PFSK-1 (cell line): ENCODE measurements around the gene LONP2.

Experiments used
- FOXP2 ChIP-seq: optimal IDR thresholded peaks from 2 replicates; pipeline ENCODE3; 2011; ENCODE audit warnings: borderline replicate concordance, control low read depth, inconsistent platforms; ENCODE audit not compliant: insufficient read depth; ENCODE audit errors: extremely low read length, extremely low read depth
- POLR2AphosphoS5 ChIP-seq: IDR thresholded peaks from 2 replicates; pipeline ENCODE4 v1.6.1; 2012; ENCODE audit warnings: low read depth, mild to moderate bottlenecking, control low read depth, low read length, moderate library complexity
- SIN3A ChIP-seq: IDR thresholded peaks from 2 replicates; pipeline ENCODE4 v1.6.1; 2012; ENCODE audit warnings: mild to moderate bottlenecking, low read length, moderate library complexity, borderline replicate concordance; ENCODE audit not compliant: insufficient read depth
- TAF1 ChIP-seq: IDR thresholded peaks from 2 replicates; pipeline ENCODE4 v1.6.1; 2012; ENCODE audit warnings: low read length, control low read depth, borderline replicate concordance; ENCODE audit not compliant: insufficient read depth
- TF ChIP-seq, protein P1 (sequence below), 2 experiments: IDR thresholded peaks; 2 replicates each; pipeline versions ENCODE4 v1.6.1 to v1.8.0; 2011 to 2012; ENCODE audit warnings: low read depth in 2 of 2, low read length in 2 of 2, control low read depth in 1 of 2, inconsistent platforms in 1 of 2, mild to moderate bottlenecking in 1 of 2, moderate library complexity in 1 of 2; ENCODE audit not compliant: insufficient read depth in 1 of 2

Gene LONP2

GRCh38 chr16:48378276-48378675 lies 134.2 kb downstream of the LONP2 start:
- TF ChIP-seq, protein P1, sequence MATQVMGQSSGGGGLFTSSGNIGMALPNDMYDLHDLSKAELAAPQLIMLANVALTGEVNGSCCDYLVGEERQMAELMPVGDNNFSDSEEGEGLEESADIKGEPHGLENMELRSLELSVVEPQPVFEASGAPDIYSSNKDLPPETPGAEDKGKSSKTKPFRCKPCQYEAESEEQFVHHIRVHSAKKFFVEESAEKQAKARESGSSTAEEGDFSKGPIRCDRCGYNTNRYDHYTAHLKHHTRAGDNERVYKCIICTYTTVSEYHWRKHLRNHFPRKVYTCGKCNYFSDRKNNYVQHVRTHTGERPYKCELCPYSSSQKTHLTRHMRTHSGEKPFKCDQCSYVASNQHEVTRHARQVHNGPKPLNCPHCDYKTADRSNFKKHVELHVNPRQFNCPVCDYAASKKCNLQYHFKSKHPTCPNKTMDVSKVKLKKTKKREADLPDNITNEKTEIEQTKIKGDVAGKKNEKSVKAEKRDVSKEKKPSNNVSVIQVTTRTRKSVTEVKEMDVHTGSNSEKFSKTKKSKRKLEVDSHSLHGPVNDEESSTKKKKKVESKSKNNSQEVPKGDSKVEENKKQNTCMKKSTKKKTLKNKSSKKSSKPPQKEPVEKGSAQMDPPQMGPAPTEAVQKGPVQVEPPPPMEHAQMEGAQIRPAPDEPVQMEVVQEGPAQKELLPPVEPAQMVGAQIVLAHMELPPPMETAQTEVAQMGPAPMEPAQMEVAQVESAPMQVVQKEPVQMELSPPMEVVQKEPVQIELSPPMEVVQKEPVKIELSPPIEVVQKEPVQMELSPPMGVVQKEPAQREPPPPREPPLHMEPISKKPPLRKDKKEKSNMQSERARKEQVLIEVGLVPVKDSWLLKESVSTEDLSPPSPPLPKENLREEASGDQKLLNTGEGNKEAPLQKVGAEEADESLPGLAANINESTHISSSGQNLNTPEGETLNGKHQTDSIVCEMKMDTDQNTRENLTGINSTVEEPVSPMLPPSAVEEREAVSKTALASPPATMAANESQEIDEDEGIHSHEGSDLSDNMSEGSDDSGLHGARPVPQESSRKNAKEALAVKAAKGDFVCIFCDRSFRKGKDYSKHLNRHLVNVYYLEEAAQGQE (IDR thresholded peaks at IDR 0.05; ENCODE audit: insufficient read depth in 1 of 2, low read depth in 2 of 2, low read length in 2 of 2): no peak

DNA sequence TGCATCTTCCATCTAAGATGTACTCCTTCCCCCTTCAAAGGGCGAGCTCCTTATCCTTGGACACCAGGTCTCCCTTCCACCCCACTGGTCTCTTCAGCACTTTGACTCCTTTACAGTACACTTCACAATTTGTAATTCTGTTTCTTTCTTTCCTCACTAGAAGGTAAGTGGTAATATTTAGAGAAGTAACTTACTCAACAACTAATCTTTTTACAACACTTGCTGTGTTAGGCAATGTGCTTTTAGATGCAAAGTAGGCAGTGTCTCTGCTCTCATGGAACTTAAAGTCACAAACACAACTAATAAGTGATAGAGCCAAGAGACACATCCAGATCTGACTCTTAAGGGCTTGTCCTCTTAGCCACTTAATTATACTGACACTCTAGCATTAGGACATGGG lies 134.7 kb downstream of the LONP2 start:
- TF ChIP-seq, protein P1 (IDR thresholded peaks at IDR 0.05; ENCODE audit: insufficient read depth in 1 of 2, low read depth in 2 of 2, low read length in 2 of 2): no peak
- no peak for TF ChIP-seq SIN3A
- no peak for TF ChIP-seq POLR2AphosphoS5
- no peak for TF ChIP-seq TAF1
- no peak for TF ChIP-seq FOXP2

DNA sequence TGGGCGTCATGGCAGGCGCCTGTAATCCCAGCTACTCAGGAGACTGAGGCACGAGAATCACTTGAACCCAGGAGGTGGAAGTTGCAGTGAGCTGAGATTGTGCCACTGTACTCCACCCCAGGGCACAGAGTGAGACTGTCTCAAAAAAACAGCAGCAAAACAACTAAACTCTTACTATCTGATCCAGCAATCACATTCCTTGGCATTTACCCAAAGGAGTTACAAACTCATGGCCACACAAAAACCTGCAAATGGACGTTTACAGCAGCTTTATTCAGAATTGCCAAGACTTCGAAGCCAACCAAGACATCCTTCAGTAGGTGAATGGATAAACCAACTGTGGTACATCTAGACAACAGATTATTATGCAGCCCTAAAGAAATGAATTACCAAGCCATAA lies 137.1 kb downstream of the LONP2 start:
- TF ChIP-seq TAF1 (no peak), SIN3A (no peak), POLR2AphosphoS5 (no peak), FOXP2 (no peak)
- TF ChIP-seq, protein P1 (IDR thresholded peaks at IDR 0.05; ENCODE audit: insufficient read depth in 1 of 2, low read depth in 2 of 2, low read length in 2 of 2): no peak

GRCh38 chr16:48382131-48382530 lies 138.0 kb downstream of the LONP2 start:
- TF ChIP-seq FOXP2 (no peak), POLR2AphosphoS5 (no peak), TAF1 (no peak), SIN3A (no peak)
- TF ChIP-seq, protein P1 (IDR thresholded peaks at IDR 0.05; ENCODE audit: insufficient read depth in 1 of 2, low read depth in 2 of 2, low read length in 2 of 2): no peak

DNA sequence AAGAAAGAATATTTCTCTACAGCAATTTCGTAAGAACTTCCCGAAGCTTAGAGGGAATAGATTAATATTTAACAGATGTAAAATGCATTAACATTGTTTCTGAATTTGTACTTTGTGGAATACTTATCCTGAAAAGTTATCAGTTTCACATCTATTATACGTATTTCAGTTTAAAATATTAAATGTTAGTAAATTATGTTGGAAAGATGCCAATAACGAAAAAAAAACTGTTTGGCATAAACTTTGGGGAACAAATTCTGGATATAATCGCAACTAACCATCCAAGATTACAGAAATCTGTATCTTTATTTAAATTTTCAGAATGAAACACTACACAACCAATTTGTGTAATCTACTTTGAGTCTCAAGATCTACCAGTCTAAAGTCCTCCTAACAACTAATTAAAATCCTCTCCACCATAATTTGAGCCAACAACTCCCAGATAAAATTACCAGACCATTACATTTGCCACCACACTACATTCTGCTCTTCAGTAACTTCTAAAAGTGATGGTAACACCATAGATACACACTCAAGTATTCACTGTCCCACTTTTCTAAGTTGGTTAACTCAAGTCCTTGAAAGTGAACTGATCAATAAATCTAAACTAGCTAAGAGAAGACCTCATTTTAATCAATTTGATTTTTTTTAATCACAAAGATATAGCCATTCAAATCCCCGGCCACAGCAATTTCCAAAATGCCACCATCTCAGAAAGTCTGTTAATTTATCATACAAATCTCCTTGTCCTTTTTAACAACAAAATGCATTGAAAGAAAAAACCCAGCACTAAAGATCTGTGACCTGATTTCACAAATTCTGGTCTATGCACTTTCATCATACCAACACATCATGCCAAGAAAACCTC lies 139.1 kb downstream of the LONP2 start:
- TF ChIP-seq POLR2AphosphoS5: no peak
- TF ChIP-seq TAF1: no peak
- TF ChIP-seq SIN3A: no peak
- TF ChIP-seq, protein P1 (IDR thresholded peaks at IDR 0.05; ENCODE audit: insufficient read depth in 1 of 2, low read depth in 2 of 2, low read length in 2 of 2): no peak
- no peak for TF ChIP-seq FOXP2
